ENCODE data around the gene ATG10. TPM values are rescaled to one million over a fixed set of nuclear protein-coding genes. Genes with fewer than 3 reads are reported as not detected.
"Not testable (repeated sequence)": the region's sequence is repeated elsewhere in the genome, so short reads cannot be mapped to it uniquely, and the experiment has no call there.

Gene ATG10
- total RNA-seq, 1 donor from 2014 or later, result 6.2 TPM

- H3K4me3 Mint-ChIP-seq (ENCODE audit: unreplicated experiment); DNase-seq (ENCODE audit: low spot score); H3K9me3 Mint-ChIP-seq (ENCODE audit: unreplicated experiment); H3K27me3 Mint-ChIP-seq (ENCODE audit: unreplicated experiment); H3K4me1 Mint-ChIP-seq (ENCODE audit: unreplicated experiment): not testable (repeated sequence)
- Mint-ChIP-seq H3K27ac (ENCODE audit: unreplicated experiment) (peak overlapping the region; percentile 61), H3K36me3 (ENCODE audit: low read depth, unreplicated experiment) (peaks cover 49% of the 10 kb centered on the region)
These were observed 300.9 kb downstream of the ATG10 start for GRCh38 chr5:82272571-82273356.

DNA sequence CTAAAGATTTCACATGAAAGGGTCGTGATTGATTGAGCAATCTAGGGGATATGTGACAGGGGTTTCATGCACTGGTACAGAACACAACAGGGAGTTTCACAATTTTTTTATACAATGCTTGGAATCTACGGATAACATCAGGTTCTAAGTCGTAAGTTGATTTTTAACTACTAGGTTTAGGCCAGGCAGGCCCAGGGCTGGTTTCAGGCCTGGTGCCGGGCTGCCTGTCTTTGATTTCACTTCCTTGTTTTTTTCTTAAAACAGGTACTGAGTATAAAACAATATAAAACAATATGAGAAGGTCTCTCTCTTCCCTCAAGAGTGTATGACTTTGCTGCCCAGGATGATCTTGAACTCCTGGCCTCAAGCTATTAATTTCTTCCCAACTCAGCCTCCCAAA is 301.6 kb downstream of the ATG10 start:
- Mint-ChIP-seq H3K36me3 (ENCODE audit: low read depth, unreplicated experiment) (peaks cover 45% of the 10 kb centered on the region), H3K27ac (ENCODE audit: unreplicated experiment) (peak overlapping the region; percentile 61)
- H3K9me3 Mint-ChIP-seq (ENCODE audit: unreplicated experiment); H3K4me3 Mint-ChIP-seq (ENCODE audit: unreplicated experiment); DNase-seq (ENCODE audit: low spot score); H3K27me3 Mint-ChIP-seq (ENCODE audit: unreplicated experiment); H3K4me1 Mint-ChIP-seq (ENCODE audit: unreplicated experiment): not testable (repeated sequence)

- H3K27me3 Mint-ChIP-seq (ENCODE audit: unreplicated experiment), result peaks cover 11% of the 10 kb centered on the region
- H3K4me3 Mint-ChIP-seq (ENCODE audit: unreplicated experiment), result peak overlapping the region; percentile 71
- peaks cover 7% of the 10 kb centered on the region for H3K4me1 Mint-ChIP-seq (ENCODE audit: unreplicated experiment)
- no peak for TF ChIP-seq CTCF (IDR thresholded peaks at IDR 0.05; ENCODE audit: unreplicated experiment)
- H3K36me3 Mint-ChIP-seq (ENCODE audit: low read depth, unreplicated experiment), result peaks cover 34% of the 10 kb centered on the region
- H3K27ac Mint-ChIP-seq (ENCODE audit: unreplicated experiment), result no peak overlapping the region
- DNase-seq (ENCODE audit: low spot score), result no peak
- no peaks in the 10 kb centered on the region for H3K9me3 Mint-ChIP-seq (ENCODE audit: unreplicated experiment)
These were observed 302.8 kb downstream of the ATG10 start for GRCh38 chr5:82274343-82275211.

GRCh38 chr5:82275216-82275664 is 303.4 kb downstream of the ATG10 start:
- TF ChIP-seq CTCF (IDR thresholded peaks at IDR 0.05; ENCODE audit: unreplicated experiment), result no peak
- no peak overlapping the region for H3K4me3 Mint-ChIP-seq (ENCODE audit: unreplicated experiment)
- no peak for DNase-seq (ENCODE audit: low spot score)
- no peak overlapping the region for H3K27ac Mint-ChIP-seq (ENCODE audit: unreplicated experiment)
- H3K9me3 Mint-ChIP-seq (ENCODE audit: unreplicated experiment), result no peaks in the 10 kb centered on the region
- H3K36me3 Mint-ChIP-seq (ENCODE audit: low read depth, unreplicated experiment), result peaks cover 30% of the 10 kb centered on the region
- H3K4me1 Mint-ChIP-seq (ENCODE audit: unreplicated experiment), result peaks cover 7% of the 10 kb centered on the region
- peaks cover 11% of the 10 kb centered on the region for H3K27me3 Mint-ChIP-seq (ENCODE audit: unreplicated experiment)

GRCh38 chr5:82276800-82277612 is 305.2 kb downstream of the ATG10 start:
- peak overlapping the region; percentile 94 for H3K4me3 Mint-ChIP-seq (ENCODE audit: unreplicated experiment)
- peaks cover 26% of the 10 kb centered on the region for H3K36me3 Mint-ChIP-seq (ENCODE audit: low read depth, unreplicated experiment)
- no peaks in the 10 kb centered on the region for H3K9me3 Mint-ChIP-seq (ENCODE audit: unreplicated experiment)
- no peak for TF ChIP-seq CTCF (IDR thresholded peaks at IDR 0.05; ENCODE audit: unreplicated experiment)
- DNase-seq (ENCODE audit: low spot score), result no peak
- peaks cover 7% of the 10 kb centered on the region for H3K4me1 Mint-ChIP-seq (ENCODE audit: unreplicated experiment)
- peak overlapping the region; percentile 97 for H3K27ac Mint-ChIP-seq (ENCODE audit: unreplicated experiment)
- peaks cover 9% of the 10 kb centered on the region for H3K27me3 Mint-ChIP-seq (ENCODE audit: unreplicated experiment)

Measured in endothelial cell (in vitro differentiated cells).